CD14-positive monocyte (primary cell): ENCODE results near the gene CACNG6. TPM values are rescaled to one million over a fixed set of nuclear protein-coding genes. Genes with fewer than 3 reads are reported as not detected.

ENCODE experiments used
- DNase-seq, 3 donors: peaks; one replicate each; pipeline ENCODE4 v3.0.0-alpha.2; 2011 to 2022
- H2AFZ ChIP-seq: 2 replicates; pipeline ENCODE4 v1.6.0; 2012; ENCODE audit warnings: mild to moderate bottlenecking, low read depth, low read length, inconsistent platforms; ENCODE audit not compliant: insufficient read depth, poor library complexity, severe bottlenecking
- H3K27ac ChIP-seq, 2 donors: 1 replicate in 1 of 2; 2 replicates in 1 of 2; pipeline ENCODE4 v1.5.1; 2012 to 2013; ENCODE audit warnings: low read length in 2 of 2, control low read depth in 1 of 2, inconsistent platforms in 1 of 2, low read depth in 1 of 2, mild to moderate bottlenecking in 1 of 2
- H3K27me3 ChIP-seq, 2 donors: one replicate each; pipeline versions ENCODE4 v1.6.0 to v1.6.1; 2011 to 2013; ENCODE audit warnings: low read length in 2 of 2; ENCODE audit not compliant: control insufficient read depth in 2 of 2, insufficient read depth in 2 of 2
- H3K36me3 ChIP-seq, 2 donors: replicated peaks in 1 of 2; 1 replicate in 1 of 2; 2 replicates in 1 of 2; pipeline versions ENCODE4 v1.5.1 to v1.6.1; 2012 to 2013; ENCODE audit warnings: low read length in 2 of 2, control low read depth in 1 of 2, inconsistent platforms in 1 of 2, mild to moderate bottlenecking in 1 of 2; ENCODE audit not compliant: insufficient read depth in 2 of 2, control insufficient read depth in 1 of 2
- H3K4me1 ChIP-seq, 2 donors: 1 replicate in 1 of 2; 2 replicates in 1 of 2; pipeline versions ENCODE4 v1.5.1 to v1.6.1; 2012 to 2013; ENCODE audit warnings: low read length in 2 of 2, control low read depth in 1 of 2, inconsistent platforms in 1 of 2, mild to moderate bottlenecking in 1 of 2, moderate library complexity in 1 of 2; ENCODE audit not compliant: insufficient read depth in 2 of 2, control insufficient read depth in 1 of 2
- H3K4me2 ChIP-seq: replicated peaks from 2 replicates; pipeline ENCODE3; 2012; ENCODE audit warnings: low read length, moderate library complexity, mild to moderate bottlenecking; ENCODE audit not compliant: poor library complexity, severe bottlenecking; ENCODE audit errors: extremely low read depth
- H3K4me3 ChIP-seq, 3 experiments: fragments of 200-600 bp in 1 of 3; sonication (generic) in 1 of 3; replicated peaks in 1 of 3; 1 replicate in 2 of 3; 2 replicates in 1 of 3; pipeline ENCODE4 v1.5.1; 2011 to 2013; ENCODE audit warnings: low read length in 3 of 3, mild to moderate bottlenecking in 3 of 3, control low read depth in 2 of 3, low read depth in 2 of 3, inconsistent platforms in 1 of 3, moderate library complexity in 1 of 3
- H3K79me2 ChIP-seq: 2 replicates; pipeline ENCODE4 v1.6.0; 2012; ENCODE audit warnings: mild to moderate bottlenecking, control low read depth, inconsistent platforms, low read length, moderate library complexity; ENCODE audit not compliant: insufficient read depth
- H3K9ac ChIP-seq: 2 replicates; pipeline ENCODE4 v1.6.0; 2017; ENCODE audit warnings: low read length, mild to moderate bottlenecking; ENCODE audit not compliant: insufficient read depth, poor library complexity, severe bottlenecking
- H3K9me3 ChIP-seq, 2 donors: replicated peaks in 1 of 2; 1 replicate in 1 of 2; 2 replicates in 1 of 2; pipeline versions ENCODE4 v1.5.1 to v1.6.1; 2012 to 2013; ENCODE audit warnings: low read length in 2 of 2, control low read depth in 1 of 2; ENCODE audit not compliant: control insufficient read depth in 1 of 2, insufficient read depth in 1 of 2
- H4K20me1 ChIP-seq: 2 replicates; pipeline ENCODE4 v1.6.0; 2012; ENCODE audit warnings: mild to moderate bottlenecking, low read length, control low read depth, moderate library complexity; ENCODE audit not compliant: insufficient read depth
- H3K27ac Mint-ChIP-seq, 7 donors: one replicate each; pipeline ENCODE4 v1.8.0; 2020; ENCODE audit warnings: mild to moderate bottlenecking in 7 of 7, mixed read lengths in 7 of 7, moderate library complexity in 6 of 7, inconsistent platforms in 2 of 7
- H3K27me3 Mint-ChIP-seq, 3 donors: one replicate each; pipeline ENCODE4 v1.8.0; 2021 to 2022; ENCODE audit warnings: low read depth in 3 of 3, mild to moderate bottlenecking in 3 of 3, mixed read lengths in 3 of 3, moderate library complexity in 3 of 3, inconsistent platforms in 1 of 3
- H3K36me3 Mint-ChIP-seq, 2 donors: one replicate each; pipeline ENCODE4 v1.8.0; 2020; ENCODE audit warnings: mixed read lengths in 2 of 2, inconsistent platforms in 1 of 2, mild to moderate bottlenecking in 1 of 2
- H3K4me1 Mint-ChIP-seq: one replicate; pipeline ENCODE4 v1.8.0; 2020; ENCODE audit warnings: mild to moderate bottlenecking, mixed read lengths
- H3K4me3 Mint-ChIP-seq, 2 donors: one replicate each; pipeline ENCODE4 v1.8.0; 2020; ENCODE audit warnings: mild to moderate bottlenecking in 2 of 2, mixed read lengths in 2 of 2, moderate library complexity in 1 of 2
- H3K9me3 Mint-ChIP-seq, 7 donors: one replicate each; pipeline ENCODE4 v1.8.0; 2020 to 2022; ENCODE audit warnings: mixed read lengths in 7 of 7, mild to moderate bottlenecking in 6 of 7, moderate library complexity in 6 of 7, inconsistent platforms in 2 of 7
- CTCF ChIP-seq: fragments of 200-600 bp; IDR thresholded peaks from one replicate; pipeline ENCODE4 v1.8.0; 2022; ENCODE audit warnings: antibody characterized with exemption, mild to moderate bottlenecking
- WGBS: methylation state at CpG from one replicate; pipeline ENCODE4 v1.1.5; 2013; ENCODE audit warnings: missing lambda C conversion rate; ENCODE audit not compliant: insufficient coverage; 5-methylcytosine and 5-hydroxymethylcytosine counted together
- intact Hi-C, 2 donors: fragments of 100-400 bp; cut with micrococcal nuclease; formaldehyde crosslinking; loops; one replicate each; pipeline versions ENCODE4 v1.15.0 to v1.15.1; 2023
- polyA plus RNA-seq, 3 donors: library from polyadenylated mRNA; depleted of rRNA in 1 of 3; unstranded in 2 of 3; stranded (reverse) in 1 of 3; fragments of 300-500 nt in 2 of 3; fragments of >200 nt in 1 of 3; fragmentation: Illumina TruSeq in 2 of 3; gene quantifications; 1 replicate in 2 of 3; 2 replicates in 1 of 3; pipeline ENCODE4 v1.2.3, GENCODE V29; 2012 to 2021

CACNG6 gene
- polyA plus RNA-seq, 3 donors, result 0.08 to 0.18 TPM; not detected in 1

DNA sequence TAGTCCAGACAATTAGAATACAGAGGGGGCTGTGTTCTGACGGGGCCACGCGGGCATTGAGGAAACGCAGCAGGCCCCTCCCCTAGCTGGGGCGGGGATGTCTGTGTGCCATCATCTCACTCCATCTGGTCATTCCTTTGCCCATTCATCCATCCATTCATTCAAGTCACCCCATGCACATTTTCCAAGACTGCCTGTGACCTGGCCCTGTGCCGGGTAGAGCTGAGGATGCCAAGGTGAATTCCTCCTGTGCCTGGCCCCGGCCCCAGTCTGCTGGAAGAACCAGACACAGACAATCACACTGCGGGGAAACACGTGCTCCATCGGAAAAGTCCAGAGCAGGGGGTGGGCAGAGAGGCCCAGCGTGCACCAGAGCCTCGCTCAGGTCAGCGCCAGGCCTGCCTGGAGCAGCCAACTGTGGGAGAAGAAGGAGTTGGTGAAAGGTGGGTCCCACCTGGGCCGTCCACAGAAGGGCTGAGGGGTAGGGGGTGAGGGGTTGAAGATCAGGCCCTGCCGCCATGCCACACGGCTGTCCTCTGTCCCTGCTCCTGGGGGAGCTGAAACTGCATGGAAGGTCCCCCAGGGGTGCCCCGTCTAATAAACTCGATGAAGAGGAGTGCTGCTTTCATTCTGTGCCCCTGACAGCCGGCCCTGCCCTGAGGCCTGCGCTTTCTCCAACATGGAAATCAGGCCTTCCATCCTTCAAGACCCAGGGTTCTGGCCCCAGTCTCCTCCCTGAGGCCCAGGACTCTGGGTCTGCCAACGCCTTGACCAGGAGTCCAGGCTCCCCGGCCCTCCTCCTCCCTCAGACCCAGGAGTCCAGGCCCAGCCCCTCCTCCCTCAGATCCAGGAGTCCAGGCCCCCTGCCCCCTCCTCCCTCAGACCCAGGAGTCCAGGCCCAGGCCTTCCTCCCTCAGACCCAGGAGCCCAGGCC, 1.6 kb upstream of the CACNG6 start:
- Histone ChIP-seq H4K20me1 (no peaks in the 10 kb centered on the region), H3K4me3 (no peak overlapping the region), H3K4me1 (peaks cover 5 to 8% of the 10 kb centered on the region in 2 donors), H3K9me3 (peaks cover 0 to 7% of the 10 kb centered on the region in 2 donors), H2AFZ (no peak overlapping the region), H3K27me3 (peaks cover 26 to 65% of the 10 kb centered on the region in 2 donors), H3K36me3 (no peaks in the 10 kb centered on the region), H3K9ac (no peak overlapping the region), H3K79me2 (no peaks in the 10 kb centered on the region), H3K4me2 (no peak overlapping the region), H3K27ac (no peak overlapping the region)
- no peak for TF ChIP-seq CTCF
- Mint-ChIP-seq H3K36me3 (peaks cover 5 to 7% of the 10 kb centered on the region in 2 donors), H3K27me3 (peaks cover 45 to 56% (median 48%) of the 10 kb centered on the region in 3 donors), H3K4me3 (peak overlapping the region in 1 of 2 donors; percentile 9), H3K4me1 (peaks cover 5% of the 10 kb centered on the region), H3K9me3 (peaks cover 0 to 15% (median 9%) of the 10 kb centered on the region in 7 donors), H3K27ac (no peak overlapping the region)
- no peak for DNase-seq
- WGBS, result 87% methylated on average over 18 of the region's 22 CpGs
- intact Hi-C loops, result no loop called here

DNA sequence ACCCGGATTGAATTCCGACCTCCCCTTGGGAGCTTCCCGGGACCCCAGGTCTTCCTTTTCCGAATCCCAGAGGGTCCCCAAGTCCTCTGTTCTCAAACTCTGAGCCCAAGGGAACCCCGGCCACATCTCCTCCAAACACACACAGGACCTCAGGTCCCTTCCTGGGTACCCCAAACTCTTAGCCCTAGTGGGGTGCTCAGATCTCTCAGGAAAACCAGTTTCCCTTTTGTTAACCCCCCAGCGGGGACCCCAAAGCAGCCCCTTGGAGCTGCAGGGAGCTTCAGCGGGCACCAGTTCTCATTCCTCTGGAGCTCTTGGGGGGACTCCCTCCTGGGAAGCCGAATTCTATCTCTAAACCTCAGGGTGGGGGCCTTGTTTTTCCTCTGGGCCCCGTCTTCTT, 774 bp downstream of the CACNG6 start:
- H3K9ac ChIP-seq, result no peak overlapping the region
- no peaks in the 10 kb centered on the region for H3K79me2 ChIP-seq
- Mint-ChIP-seq H3K9me3 (peaks cover 0 to 15% (median 9%) of the 10 kb centered on the region in 7 donors), H3K27me3 (peaks cover 62 to 76% (median 64%) of the 10 kb centered on the region in 3 donors), H3K4me3 (peak overlapping the region; percentile 74 to 88), H3K36me3 (peaks cover 5 to 7% of the 10 kb centered on the region in 2 donors), H3K4me1 (peaks cover 5% of the 10 kb centered on the region), H3K27ac (peak overlapping the region in 1 of 7 donors; percentile 56)
- no peaks in the 10 kb centered on the region for H3K36me3 ChIP-seq
- TF ChIP-seq CTCF, result no peak
- H3K27ac ChIP-seq, result no peak overlapping the region
- no peaks in the 10 kb centered on the region for H4K20me1 ChIP-seq
- no peak overlapping the region for H3K4me3 ChIP-seq
- H3K4me1 ChIP-seq, result peaks cover 5 to 8% of the 10 kb centered on the region in 2 donors
- no peak for DNase-seq
- H3K4me2 ChIP-seq, result peak overlapping the region; percentile 65
- WGBS, result 86% methylated on average over 9 of the region's 9 CpGs
- intact Hi-C loops, result no loop called here
- H3K27me3 ChIP-seq, result peaks cover 26 to 59% of the 10 kb centered on the region in 2 donors
- no peak overlapping the region for H2AFZ ChIP-seq
- H3K9me3 ChIP-seq, result peaks cover 0 to 7% of the 10 kb centered on the region in 2 donors
